GM21447 (cell line): ENCODE measurements around the gene TBC1D16.
"Not testable (repeated sequence)": the region's sequence is repeated elsewhere in the genome, so short reads cannot be mapped to it uniquely, and the experiment has no call there.

Experiments
- ATAC-seq: cut with Tn5 transposase; IDR thresholded peaks from one replicate; pipeline ENCODE4 v1.9.1; 2021; ENCODE audit not compliant: unreplicated experiment

The TBC1D16 gene

GRCh38 chr17:80006339-80006720 lies 29.3 kb downstream of the TBC1D16 start:
- ATAC-seq = no peak

DNA sequence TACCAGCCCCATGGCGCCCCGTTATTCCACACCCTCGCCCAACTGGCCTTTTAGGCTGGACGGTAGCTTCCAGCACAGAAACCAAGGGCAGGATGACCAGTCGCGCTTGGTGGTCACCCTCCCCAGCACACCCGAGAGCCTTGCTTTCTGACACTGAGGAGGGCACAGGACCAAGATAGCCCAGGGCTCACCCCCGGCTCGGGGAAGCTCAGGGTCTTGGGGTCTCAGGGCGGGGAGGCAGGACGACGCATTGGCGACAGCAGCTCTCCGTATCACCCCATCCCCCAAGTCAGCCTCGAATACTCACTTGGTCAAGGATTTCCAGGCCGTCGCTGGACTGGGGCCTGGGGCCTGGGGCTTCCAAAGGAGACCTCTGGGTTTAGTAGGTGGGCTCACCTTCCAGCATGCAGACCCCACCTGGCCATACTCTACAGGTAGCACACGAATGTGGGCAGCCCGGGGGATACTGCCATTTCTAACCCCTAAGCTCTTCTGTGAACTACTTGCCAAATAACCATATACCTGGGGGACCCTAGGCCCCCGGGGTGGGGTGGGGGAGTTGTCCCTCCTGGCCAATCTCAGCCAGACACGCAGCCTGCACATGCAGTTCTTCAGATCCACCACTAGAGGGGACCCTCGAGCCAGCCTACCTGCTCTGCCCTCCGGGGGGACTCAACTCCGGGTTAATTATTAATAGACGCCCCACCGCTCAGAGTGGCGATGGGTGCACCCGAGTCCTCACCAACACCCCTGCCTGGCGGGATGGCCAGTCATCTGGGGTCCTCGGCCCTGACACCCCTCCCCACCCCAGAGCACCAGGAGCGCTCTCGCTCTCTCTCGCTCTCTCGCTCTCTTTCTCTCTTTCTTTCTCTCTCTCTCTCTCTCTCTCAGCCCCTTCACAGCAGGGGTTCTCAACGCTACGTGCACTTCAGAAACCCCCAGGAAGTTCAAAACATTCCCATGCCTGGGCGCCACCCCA lies 30.0 kb downstream of the TBC1D16 start:
- no peak for ATAC-seq

DNA sequence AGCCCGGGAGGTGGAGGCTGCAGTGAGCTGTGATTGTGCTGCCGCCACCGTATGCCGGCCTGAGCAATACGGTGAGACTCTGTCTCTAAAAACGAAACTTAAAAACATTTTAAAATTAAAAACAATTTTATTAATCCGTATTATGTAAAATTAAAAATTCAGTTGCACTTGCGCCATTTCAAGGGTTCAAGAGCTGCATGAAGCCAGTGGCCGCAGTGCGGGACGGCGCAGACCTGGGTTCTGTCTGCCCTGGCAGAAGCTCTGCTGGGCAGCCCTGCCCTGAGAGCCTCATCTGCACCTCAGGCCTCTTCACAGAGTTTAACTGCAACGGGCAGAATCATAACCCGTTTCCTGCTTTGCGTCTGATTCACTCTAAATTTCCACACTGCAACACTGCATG lies 31.7 kb downstream of the TBC1D16 start:
- ATAC-seq = no peak

GRCh38 chr17:80002690-80003490 lies 32.8 kb downstream of the TBC1D16 start:
- no peak for ATAC-seq

GRCh38 chr17:80002070-80002641 lies 33.5 kb downstream of the TBC1D16 start:
- no peak for ATAC-seq

- ATAC-seq = no peak
These were observed 34.5 kb downstream of the TBC1D16 start for GRCh38 chr17:80000981-80001775.

- no peak for ATAC-seq
These were observed 35.5 kb downstream of the TBC1D16 start for GRCh38 chr17:80000136-80000535.

DNA sequence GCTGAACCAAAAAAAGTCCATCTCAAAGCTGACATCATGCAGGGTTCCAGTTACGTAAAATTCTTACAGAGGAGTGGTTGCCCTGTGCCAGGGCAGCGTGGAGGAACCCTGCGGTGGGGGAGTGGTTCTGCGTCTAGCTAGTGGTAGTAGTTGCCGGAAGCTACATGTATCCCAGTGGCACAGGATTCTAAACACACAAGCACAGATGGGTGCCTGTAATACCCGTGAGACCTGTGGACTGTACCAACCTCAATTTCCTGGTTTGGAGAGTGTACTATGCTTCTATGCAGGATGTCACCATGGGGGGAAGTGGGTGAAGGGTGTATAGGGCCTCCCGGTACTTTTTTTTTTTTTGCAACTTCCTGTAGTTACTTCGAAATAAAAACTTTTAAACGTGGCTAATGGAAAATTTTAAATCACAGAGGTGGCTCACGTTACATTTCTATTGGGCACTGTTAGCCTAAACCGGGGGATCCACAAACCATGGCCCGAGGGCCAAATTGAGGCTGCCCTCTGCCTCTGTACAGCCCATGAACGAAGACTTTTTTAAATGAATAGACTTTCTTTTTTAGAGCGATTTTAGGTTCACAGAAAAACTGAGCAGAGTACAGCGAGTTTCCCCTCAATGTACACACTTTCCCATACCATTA lies 38.5 kb downstream of the TBC1D16 start:
- no peak for ATAC-seq

- ATAC-seq = no peak
These were observed 39.4 kb downstream of the TBC1D16 start for GRCh38 chr17:79996291-79996690.

- ATAC-seq = no peak
These were observed 40.0 kb downstream of the TBC1D16 start for GRCh38 chr17:79995696-79996095.

GRCh38 chr17:79994602-79995001 lies 41.1 kb downstream of the TBC1D16 start:
- no peak for ATAC-seq

- ATAC-seq = not testable (repeated sequence)
These were observed 41.5 kb downstream of the TBC1D16 start for GRCh38 chr17:79994228-79994569.

DNA sequence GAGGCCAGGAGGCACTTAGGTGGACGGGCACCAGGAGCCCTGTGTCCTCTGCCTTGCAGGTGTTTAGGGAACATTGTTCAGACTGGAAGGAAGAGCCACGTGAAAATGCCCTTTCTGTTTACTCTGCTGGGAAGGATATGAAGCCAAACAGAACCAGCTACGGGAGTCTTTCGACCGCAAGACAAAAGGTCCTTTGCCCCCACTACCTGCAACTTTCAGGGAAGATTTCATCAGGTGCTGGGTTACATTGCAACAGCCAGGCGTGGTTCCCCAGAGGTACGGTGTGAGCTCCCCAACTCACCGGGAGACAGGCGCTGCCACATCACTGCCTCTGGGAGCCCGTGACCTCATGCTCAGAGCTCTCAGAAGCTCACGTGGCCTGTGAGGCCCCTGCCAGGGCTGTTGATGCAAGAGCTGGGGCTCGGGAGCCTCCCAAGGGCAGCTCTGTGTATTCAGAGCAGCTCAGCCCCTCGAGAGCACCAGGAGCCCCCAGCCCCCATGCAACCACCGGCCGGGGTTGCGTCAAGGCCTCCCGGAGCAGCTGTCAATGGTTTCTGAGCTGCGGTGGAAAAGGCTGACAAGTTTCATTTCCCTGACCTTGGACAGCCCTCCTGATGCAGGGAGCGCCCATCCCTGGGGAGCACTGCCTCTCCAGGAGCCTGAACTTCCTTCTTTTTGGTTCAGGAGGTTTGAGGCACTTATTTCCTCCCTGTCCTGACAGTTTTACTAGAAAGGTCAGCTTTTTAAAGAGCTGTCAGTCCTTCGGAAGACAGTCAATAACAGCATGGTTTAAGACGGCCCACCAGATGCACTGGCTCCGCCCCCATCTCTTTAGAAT lies 42.1 kb downstream of the TBC1D16 start:
- no peak for ATAC-seq

GRCh38 chr17:79992649-79993389 lies 42.9 kb downstream of the TBC1D16 start:
- ATAC-seq = no peak

DNA sequence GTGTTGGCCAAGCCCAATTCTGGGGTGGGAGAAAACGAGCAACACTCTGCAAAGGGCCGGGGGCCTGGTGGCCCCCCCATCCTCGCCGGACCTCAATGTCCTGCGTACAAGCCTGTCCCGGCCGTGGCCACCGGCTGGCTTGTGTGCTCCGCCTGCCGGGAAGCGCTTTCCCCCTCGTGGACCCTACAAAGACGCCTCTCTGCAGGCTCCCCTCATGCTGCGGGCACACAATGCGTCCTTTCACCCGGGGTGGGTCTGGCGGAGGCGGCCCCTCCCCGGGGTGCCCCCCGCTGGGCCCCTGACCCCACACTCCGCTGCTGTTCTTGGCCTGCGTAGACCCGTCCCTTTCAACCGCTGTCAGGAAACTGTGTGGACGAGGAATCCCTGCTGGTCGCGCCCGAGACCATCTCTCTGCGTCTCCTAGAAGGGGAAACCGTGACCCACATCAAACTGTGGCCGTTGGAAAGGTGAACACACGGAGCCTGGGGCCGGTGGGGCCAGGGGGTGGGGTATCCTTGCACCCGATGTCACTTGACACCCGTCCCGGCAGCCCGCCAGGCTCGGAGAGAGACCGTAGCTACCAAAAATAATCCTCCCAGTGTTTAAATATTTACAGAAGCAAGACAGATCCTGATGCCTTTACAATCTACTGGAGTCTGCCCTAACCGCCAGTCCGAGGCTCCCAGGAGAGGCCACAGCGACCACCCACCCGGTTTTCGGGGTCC lies 43.6 kb downstream of the TBC1D16 start:
- no peak for ATAC-seq

- ATAC-seq = no peak
These were observed 44.3 kb downstream of the TBC1D16 start for GRCh38 chr17:79991140-79991923.

DNA sequence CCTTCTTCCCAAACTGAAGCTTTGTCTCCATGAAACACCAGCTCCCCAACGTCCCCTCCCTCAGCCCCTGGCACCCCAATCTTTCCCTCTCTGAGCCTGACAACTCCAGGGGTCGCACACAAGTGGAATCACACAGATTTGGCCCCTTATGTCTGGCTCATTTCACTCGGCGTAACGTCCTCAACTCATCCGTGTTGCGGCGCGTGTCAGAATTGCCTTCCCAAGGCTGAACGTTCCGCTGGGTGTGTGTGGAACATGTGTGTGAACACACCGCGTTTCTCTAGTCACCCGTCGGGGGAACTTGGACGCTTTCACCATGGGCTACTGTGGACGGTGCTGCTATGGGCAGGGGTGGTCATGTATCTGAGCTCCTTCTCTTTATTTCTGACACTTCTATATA lies 45.0 kb downstream of the TBC1D16 start:
- no peak for ATAC-seq
